HG03097 (cell line): Measurements from ENCODE around the gene PIGC.
"Not testable (repeated sequence)": the region's sequence is repeated elsewhere in the genome, so short reads cannot be mapped to it uniquely, and the experiment has no call there.

Source experiments
- ATAC-seq: cut with Tn5 transposase; IDR thresholded peaks from one replicate; pipeline ENCODE4 v1.9.1; 2021; ENCODE audit not compliant: unreplicated experiment, low FRiP score

Gene PIGC

DNA sequence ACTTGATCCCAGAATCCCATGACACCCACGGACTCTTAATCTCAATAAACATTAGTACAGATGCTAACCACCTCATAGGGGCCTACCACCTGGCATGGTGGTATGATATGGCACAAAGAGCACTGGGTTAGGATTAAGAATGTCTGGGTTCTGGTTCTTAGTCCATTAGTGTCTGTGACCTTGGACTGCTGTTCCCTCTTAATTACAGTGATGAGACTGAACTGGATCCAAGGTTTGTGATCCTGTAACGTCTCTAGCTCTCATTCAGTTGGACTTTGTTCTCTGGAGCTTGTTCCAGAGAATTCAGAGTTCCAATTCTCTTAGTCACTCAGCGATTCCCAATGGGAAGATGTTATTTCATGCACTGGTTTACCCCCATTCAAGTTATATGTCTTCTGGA lies 23.6 kb upstream of the PIGC start:
- no peak for ATAC-seq

DNA sequence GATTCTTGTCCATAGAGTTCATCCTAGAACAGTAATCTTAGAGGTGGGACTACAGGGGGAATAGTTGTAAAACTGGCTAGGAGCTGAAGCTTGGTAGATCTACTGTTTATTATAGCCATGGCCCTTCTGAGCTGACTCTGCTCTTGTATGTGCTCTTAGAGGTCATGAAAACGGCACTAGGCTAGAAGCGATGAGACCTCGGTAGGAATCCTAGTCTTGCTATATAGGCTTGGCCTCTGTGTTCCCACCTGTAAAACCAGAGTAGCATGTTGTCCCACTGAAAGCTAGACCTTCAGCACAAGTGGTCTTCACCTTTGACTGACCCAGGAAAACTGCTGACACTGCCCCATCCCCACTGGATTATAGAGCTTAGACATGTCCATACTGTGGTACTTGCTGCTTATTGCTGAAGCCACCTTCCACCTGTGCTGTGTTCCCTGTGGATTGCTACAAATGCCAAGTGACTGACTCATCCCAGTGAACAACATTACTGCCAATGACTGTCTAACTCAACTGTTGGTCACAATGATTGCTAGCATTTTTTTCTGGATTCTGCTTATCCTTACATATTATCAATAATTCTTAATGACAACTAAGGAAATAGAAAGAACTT lies 23.0 kb upstream of the PIGC start:
- ATAC-seq = no peak

DNA sequence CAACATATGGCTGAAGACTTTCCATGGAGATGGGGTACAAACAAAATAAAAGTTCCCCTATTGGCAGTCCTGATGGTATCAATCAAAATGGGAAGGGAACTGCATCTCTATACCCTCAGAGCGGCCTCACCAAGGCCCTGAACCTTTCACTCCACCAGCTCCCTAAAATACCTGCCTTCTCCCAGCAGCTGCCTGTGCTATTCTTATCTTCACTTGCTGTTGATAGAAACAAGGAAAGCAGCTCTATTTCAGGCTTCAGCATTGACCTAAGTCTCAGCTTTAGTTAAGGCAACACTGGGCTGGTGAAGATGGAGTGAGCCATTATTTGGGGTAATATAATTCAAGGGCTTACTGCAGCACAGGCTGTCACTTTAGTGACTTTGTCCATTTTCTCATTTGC lies 21.7 kb upstream of the PIGC start:
- no peak for ATAC-seq

DNA sequence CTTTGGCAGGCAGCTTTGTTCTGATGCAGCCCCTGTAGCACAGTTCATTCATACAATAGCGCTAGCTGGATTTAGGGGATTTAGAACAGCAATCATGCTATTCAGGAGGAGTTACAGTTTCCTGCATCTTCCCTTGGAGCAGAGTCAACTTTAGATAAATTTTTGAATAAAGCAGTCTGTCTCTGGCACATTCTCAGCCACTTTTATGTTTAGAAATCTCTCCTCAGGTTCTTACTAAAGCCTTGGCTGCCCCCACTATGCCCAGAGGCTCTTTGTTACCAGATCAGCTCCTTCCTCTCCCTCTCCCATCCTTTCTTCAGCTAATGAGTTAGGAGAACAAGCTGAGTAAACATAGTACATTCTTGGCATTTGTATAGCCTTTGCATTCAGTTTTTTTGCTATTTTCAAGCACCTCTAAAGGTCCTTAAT lies 17.0 kb upstream of the PIGC start:
- no peak for ATAC-seq

DNA sequence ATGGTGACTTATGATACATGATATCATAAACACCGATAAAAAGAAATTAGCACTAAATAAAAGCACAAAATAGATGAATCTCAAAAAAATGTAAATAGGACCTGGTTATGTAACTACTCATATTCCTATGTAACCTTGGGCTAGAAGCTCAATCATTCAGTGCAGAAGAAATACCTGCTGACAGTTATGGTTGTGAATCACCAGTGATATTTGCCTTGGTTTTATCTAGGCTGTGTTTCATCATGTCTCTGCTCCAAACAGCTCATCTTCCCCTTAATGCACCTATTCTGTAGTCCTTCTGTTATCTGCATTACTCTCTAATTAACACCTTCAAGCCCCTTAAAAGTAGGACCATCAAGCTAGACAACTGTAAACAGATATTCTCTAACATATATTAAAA lies 16.3 kb upstream of the PIGC start:
- no peak for ATAC-seq

DNA sequence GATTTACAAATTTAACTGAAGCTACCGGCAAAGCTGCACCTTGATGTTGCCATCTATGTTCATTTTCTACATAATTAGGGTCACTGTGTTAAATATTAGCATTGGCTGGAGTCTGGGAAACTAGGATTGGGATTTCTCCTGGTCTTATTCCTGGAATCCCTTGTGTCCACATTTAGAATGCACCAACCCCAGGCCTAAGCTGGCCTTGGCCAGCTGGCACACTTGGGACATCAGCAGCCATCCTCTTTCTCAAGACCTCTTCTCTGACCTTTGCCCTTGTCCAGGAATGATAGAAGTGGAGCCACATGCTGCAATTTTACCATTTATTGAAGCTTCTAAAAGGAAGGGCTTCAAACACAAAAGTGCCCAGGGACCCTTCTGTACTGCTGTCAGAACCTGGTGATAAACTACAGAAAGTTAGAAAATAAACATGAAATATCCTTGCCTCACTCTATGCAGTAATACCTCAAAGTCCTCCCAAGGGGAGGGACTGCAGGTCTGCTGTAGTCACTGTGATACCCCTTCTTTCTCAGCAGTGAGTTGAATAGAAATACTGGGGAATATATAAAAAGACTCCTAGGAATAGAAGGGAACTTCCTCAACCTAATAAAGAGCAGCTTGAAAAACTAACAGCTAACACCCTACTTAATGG lies 13.7 kb upstream of the PIGC start:
- ATAC-seq = no peak

DNA sequence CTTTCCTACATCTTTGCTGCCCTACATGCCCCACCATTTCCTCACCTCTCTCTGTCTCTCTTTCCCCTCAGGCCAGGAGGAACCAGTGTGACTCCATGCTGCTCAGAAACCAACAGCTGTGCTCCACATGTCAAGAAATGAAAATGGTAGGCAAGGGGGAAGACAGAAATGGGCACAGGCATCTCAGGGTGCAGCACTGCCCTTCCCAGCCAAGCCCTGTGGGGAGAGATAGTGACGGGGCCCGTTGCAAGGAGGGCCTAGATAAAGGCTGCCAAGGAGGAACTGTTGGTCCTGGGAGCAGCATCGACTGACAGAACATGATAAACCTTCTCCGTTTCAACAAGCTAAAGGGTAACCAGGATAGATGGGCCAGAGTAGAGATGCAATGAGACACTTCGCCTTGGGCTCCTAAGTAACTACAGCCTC lies 12.5 kb upstream of the PIGC start:
- ATAC-seq = no peak

DNA sequence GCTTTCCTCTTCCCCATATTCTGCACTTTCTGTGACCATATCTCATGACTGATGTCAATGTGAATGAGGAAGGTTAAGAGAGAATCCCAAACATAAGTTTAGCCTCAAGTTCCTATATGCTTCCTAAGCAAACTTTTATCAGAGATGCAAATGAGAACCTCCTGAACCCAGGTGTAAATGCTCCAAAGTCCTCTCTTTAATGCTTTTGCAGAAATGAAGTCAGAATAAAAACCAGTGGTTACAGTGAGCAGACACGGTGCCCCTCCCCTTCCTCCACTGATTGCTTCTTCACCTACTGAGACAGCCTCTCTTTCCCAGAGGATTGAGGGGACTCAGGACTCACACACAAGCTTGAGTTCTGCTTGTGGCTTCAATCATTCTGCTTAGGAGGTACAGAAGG lies 11.6 kb upstream of the PIGC start:
- no peak for ATAC-seq

DNA sequence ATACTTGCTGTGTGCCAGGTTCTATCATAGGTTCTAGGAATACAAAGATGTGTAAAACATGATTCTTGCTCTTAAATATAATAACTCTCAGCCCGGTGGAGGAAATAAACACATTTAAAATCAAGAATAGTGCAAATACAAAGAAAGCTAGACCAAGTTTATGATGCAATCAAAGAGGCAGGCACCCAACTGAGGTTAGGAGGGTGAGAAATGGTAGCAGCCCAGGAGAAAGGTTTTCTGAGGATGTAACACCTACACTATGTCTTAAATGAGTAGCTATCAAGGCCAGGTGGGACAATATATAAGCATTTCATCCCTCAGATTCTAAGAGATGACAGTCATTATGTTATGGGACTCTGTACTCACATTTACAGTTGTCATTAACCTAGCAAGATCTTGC lies 9.7 kb upstream of the PIGC start:
- no peak for ATAC-seq

DNA sequence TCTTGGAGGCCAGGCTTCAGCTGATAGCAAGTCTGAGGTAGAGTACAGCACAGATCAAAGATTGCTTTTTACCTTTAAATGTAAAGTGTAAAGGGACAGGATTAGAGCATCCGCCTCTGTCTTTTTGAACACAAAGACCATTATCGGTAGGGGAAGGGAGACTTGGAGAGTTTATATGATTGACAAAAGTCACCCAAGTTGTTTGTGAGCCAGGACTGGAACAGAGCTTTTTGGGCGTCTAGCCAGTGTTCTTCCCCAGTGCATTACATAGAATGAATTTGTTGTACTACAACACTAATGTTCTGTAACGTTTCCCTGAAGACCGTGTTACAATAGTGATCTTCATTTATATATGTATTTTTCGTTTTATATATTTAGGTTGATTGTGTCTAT lies 9.3 kb upstream of the PIGC start:
- ATAC-seq = no peak

DNA sequence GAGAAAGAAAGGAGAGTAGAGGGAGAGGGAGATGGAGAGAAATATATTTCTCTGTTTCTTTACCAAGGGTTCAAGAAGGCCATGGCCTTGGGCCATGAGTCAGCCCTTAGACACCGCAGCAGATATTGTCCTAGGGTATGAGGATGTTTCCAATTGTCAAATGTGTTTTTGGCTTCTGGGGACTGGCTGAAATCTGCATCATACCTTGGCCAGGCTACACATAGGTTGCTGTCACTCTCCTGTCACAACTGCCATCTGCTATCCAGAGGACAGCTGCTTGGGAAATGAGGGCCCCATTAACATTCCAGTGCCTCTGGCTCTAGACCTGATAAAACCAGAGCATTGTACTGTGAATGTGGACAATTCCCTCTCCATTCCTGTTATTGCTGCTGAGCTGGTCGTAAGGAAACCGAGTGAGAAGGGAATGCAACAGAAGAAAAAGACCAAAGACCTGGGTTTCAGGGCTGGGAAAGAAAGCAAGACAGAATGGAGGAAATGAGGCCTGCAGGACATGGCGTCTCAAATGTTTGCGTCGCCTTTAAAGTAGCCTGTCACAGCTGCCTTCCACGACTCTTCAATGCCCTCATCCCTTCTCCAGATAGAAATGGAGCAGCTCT lies 8.8 kb upstream of the PIGC start:
- ATAC-seq = no peak

DNA sequence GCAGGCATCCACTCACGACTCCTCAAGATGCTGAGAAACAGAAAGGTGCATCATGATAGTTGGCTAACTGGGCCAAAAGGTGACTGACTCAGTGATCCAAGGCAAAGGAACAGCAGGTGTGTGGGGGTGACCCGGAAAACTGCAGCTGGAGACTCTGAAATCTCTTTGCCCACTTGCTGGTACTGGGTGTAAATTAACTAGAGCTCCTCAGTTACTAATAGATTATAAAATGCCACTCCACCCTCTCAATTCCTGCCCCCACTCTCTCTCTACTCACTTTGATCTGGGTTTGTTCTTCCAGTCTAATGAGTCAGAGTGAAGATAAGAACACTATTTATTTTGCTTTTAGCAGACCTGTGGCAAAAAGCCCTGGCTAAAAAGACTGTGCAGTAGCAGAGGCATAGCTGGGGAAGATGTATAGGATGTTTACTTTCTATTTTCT lies 7.2 kb upstream of the PIGC start:
- ATAC-seq = no peak

DNA sequence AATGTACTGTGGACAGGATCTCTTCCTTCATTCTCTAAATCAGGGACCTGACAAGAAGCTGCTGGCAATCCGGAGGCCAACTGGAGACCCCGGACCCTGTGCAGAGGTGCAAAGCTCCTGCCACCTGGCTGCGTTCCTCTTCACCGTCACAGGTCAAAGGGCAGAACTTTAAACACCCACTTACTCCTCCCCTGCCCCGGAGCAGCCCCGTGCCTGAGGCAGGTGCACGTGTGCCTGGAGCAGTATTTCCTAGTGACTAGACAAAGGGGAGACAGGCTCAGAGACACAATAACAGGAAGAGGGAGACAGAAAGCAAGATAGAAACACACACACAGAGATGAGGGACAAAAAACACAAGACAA lies 6.6 kb upstream of the PIGC start:
- ATAC-seq = no peak

DNA sequence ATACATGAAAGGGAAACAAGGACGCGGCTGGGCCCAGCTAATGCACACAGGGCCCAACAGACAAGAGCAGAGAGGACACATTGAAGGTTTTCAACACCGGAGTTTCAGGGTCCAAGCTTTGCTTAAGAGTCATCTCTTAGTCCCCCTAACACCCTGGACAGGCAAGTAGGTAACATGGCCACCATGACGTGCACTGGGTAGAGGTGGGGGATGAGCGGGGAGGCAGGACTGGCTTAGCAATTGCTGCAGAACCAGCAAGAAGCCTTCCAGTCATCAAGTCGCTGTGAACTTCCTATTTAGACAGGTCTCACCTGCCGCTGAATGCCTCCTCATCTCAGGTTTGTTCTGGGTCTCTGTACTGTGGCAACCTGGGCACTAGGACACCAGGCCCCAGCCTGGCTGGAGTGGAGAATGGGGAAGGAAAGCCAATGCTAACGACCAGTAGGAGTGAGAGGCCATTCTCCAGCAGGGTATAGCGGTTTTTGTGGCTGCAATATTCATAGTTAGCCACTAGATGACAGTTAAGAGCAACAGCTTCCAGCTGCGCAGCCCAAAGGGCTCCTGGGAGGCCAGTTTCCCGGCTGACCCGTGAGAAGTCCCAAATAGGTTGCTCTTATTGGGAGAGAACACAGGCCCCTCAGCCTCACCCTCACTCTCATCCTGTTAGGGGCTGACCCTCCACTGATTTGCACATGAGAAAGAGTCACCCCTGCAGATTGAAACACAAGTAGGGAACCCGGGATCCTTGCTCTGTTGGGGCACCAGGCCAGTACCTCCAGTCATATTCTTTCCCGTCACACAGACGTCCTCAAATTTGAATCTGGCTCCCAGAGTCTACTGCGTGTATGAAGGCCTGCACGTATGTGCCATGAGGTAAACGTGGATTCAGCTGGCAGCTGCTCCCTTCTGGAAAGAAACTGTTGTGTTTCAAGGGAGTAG lies 6.0 kb upstream of the PIGC start:
- ATAC-seq = no peak

DNA sequence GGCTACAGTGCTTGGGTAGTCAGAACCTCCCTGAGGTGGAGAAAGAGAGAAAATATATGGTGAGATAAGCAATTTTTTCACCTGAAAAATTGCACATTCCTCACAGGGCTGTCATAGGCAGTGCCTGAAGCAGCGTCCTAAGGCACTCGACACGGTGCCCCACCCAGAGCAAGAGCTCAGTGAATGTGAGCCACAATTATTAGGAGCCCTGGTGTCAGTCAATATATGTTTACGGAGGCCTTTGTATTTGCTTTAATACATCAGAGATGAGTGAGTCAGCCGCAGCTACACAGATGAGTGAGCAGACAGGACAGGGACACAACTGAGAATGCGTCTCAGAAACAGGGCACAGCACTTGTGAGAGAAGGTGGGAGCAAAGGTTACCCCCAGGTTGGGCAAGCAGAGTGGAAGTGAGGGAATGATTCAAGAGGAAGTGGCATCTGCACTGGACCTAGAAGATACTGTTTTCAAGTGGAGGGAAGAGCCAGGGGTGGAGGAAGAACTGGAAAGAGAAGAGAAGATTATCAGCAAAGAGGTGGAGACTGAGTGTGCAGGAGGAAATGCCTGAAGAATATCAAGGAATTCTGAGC lies 5.2 kb upstream of the PIGC start:
- ATAC-seq = no peak

DNA sequence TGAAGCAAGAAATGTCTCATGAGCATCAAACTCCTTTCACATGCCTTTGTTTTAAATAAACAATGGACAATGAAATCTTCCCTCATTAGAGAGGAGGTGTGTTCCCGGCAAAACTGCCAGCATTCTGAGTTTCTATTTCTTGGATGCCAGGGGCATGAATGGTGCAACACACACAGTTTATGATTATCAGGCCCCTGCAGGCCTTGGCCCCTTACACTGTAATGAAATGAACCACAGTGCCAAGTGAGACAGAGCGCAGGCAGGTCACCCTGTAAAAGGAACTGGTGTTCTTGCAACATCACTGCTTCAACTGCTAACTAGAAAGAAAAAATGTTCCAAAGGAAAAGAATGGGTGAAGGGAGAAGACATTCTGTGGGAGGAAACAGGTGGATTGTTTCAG lies 3.8 kb upstream of the PIGC start:
- ATAC-seq = no peak

DNA sequence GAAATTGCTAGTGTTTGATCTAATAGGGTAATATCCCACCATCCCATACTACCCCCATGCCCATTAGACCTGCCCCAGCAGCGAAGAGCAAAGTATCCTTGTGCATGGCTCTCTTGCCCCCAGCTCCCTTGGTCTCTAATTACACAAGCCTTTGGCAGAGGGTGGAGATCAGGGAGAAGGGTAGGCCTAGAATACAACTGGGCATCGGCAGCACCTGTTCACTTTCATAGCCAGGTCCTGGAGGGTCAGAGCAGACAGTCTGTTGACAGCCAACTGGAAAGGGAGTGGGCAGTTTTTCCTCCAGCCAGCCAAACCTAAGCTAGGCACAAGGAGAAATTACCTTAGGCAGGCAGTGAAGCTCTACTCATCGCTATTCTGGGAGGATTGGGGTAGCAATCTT lies 2.7 kb upstream of the PIGC start:
- ATAC-seq = no peak

DNA sequence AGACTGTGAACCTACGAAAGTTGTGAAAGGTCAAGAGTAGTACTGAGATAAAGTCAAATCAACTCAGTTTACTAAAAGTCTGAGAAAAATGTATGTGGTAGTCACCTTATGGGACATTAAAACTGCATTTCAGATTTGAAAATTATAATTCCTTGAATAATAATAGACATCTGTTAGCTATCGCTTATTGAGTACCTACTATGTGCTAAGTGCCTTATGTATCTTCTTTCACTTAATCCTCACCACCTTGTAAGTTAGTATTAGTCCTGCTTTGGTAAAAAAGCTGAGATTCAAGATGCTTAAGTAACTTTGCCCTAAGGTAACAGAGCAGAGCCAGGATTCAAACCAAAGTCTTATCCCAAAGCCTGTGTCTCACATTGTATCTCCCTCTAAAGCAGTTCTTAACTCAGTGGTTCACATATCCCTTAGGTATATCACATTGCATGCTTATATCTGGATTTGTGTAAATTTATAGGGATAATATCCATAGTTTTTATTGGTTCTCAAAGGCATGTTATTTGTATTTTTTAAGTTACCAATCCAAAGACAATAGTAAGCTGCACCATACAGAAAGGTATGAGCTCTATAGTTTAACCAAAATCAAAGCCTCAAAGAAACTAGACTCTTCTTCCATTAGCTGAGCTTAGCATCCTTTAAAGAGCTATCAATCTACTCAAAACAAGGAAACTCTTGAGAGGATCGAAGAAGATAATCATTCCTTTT lies 865 bp downstream of the PIGC start:
- ATAC-seq = no peak

DNA sequence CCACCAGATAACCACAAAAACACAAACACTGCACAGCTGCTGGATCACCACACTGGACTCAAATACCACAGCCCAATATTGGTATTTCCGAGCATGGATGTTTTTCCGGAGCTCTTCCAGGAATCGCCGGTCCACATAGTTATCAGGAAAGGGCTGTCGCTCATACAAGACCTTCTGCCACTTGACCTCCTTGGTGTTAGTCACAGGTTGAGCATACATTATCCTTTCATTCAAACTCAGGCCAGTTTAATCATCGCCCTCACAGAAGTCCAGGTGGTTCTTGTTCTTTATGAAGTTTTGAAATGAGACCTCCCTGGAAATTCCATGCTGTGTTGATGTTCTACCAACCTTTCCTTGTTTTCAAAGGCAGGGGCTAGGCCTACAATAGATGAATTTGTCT lies 1.5 kb downstream of the PIGC start:
- ATAC-seq = no peak

DNA sequence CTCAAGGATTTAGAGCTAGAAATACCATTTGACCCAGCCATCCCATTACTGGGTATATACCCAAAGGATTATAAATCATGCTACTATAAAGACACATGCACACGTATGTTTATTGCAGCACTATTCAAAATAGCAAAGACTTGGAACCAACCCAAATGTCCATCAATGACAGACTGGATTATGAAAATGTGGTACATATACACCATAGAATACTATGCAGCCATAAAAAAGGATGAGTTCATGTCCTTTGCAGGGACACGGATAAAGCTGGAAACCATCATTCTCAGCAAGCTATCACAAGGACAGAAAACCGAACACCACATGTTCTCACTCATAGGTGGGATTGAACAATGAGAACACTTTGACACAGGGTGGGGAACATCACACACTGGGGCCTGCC lies 6.7 kb downstream of the PIGC start:
- not testable (repeated sequence) for ATAC-seq
